Measurements from ENCODE around the gene SYT7. TPM values are rescaled to one million over a fixed set of nuclear protein-coding genes. Genes with fewer than 3 reads are reported as not detected.
"Not testable (repeated sequence)": the region's sequence is repeated elsewhere in the genome, so short reads cannot be mapped to it uniquely, and the experiment has no call there.

Gene SYT7
- total RNA-seq, 2 experiments from 2014 or later: not detected

DNA sequence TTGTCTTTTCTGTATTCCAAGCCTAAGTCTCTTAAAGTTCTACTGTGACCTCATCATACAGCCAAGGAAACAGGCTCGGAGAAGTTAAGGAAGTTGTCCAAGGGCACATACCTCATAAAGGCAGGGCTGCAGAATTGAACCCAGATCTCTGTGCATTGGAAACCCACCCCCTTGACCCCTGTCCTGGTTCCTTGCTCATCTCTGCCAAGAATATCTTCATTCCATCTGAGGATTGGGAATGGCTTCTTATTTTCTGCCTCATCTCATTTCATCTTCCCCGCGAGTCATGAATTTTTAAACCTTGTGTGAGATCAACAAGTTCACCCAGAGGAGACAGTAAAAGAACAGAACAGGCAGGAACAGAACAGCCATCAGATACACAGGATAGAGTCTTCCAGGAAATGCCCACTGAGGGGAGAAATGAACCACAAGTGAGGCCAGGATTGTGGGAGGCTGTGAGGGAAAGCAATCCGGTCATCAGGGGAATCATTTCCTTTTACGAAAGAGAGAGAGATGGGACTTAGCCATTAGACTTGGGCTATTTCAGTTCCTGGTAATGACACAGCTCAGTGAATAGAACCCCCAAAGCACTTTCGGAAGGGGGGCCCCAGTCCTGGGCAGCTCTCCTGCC is 106.7 kb downstream of the SYT7 start:
- peaks cover 2% of the 10 kb centered on the region for H3K36me3 Mint-ChIP-seq
- no peak for DNase-seq
- H3K27me3 Mint-ChIP-seq: no peaks in the 10 kb centered on the region
- H3K4me1 Mint-ChIP-seq: peaks cover 3% of the 10 kb centered on the region
- no peaks in the 10 kb centered on the region for H3K9me3 Mint-ChIP-seq
- no peak overlapping the region for H3K27ac Mint-ChIP-seq
- H3K4me3 Mint-ChIP-seq: no peak overlapping the region

DNA sequence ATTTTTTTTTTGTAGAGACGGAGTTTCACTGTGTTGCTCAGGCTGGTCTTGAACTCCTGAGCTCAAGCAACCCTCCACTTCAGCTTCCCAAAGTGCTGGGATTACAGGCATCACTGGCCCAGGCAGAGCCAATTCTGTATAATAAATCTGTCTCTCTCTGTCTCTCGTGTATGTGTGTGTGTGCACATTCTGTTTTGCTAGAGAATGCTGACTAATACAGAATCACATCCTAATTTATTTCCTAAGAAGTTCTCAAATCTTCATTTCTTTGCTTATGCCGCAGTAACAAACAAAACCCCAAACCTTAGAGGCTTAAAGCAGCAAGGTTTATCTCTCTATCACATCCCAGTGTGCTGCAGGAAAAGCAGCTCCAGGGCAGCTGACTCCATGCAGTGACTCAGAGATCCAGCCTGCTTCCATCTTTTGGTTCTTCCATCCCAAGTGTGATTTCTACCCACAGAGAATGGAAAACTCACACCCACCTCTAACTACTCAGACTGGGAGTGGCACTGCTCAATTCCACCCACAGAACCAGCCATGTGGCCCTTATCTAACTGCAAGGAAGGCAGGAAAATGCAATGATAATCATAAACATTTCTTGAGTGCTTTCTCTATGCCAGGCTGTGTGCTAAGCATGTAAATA is 107.4 kb downstream of the SYT7 start:
- Mint-ChIP-seq H3K4me1 (peaks cover 3% of the 10 kb centered on the region), H3K27ac (no peak overlapping the region), H3K27me3 (no peaks in the 10 kb centered on the region), H3K36me3 (peaks cover 2% of the 10 kb centered on the region), H3K9me3 (no peaks in the 10 kb centered on the region), H3K4me3 (no peak overlapping the region)
- no peak for DNase-seq

DNA sequence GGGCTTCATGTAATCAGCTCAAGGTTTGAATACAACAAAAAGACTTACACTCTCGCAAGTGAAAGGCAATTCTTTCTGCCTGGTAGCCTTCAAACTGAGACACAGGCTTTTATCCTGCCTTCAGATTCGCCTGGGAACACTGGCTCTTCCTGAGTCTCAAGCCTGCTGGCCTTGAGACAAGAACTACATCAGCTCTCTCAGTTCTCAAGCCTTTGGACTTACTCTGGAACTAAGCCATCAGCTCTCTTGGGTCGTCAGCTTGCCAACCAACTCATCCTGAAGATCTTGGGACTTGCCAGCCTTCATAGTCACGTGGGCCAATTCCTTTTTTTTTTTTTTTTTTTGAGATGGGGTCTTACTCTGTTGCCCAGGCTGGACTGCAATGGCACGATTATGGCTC is 108.0 kb downstream of the SYT7 start:
- H3K36me3 Mint-ChIP-seq: peaks cover 2% of the 10 kb centered on the region
- H3K9me3 Mint-ChIP-seq: no peaks in the 10 kb centered on the region

DNA sequence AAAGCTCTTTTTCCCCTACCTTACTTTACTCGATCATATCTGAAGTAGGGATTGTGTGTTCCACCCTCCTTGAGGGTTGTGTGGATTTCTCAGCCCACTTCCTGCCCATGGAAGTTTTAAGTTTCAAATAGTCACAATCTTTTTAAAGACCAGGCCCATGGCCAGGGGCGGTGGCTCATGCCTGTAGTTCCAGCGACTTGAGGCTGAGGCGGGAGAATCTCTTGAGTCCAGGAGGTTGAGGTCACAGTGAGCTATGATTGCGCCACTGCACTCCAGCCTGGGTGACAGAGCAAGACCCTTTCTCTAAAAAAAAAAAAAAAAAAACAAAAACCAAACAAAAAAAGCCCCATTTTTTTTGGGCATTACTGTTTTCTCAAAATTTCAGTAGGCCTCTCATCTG is 108.6 kb downstream of the SYT7 start:
- Mint-ChIP-seq H3K27ac (no peak overlapping the region), H3K4me3 (no peak overlapping the region), H3K4me1 (peaks cover 3% of the 10 kb centered on the region), H3K36me3 (peaks cover 6% of the 10 kb centered on the region), H3K9me3 (no peaks in the 10 kb centered on the region), H3K27me3 (no peaks in the 10 kb centered on the region)
- DNase-seq: no peak

More for the DNA sequence above, 108.0 kb downstream of the SYT7 start:
- DNase-seq: no peak
- peaks cover 3% of the 10 kb centered on the region for H3K4me1 Mint-ChIP-seq
- no peak overlapping the region for H3K4me3 Mint-ChIP-seq
- no peak overlapping the region for H3K27ac Mint-ChIP-seq
- no peaks in the 10 kb centered on the region for H3K27me3 Mint-ChIP-seq

DNA sequence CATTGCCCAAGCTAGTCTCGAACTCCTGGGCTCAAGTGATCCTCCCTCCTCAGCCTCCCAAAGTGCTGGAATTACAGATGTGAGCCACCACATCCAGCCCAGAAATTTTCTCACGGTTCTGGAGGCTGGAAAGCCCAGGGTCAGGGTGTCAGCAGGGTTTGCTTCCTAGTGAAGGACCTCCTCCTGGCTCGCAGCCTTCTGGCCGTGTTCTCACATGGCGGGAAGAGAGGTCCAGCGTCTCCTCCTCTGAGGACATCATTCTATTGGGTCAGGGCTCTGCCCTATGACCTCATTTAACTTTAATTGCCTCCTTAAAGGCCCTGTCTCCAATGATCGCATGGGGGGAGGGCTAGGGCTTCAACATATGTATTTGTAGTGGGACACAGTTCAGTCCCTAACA is 112.9 kb downstream of the SYT7 start:
- Mint-ChIP-seq H3K27ac (no peak overlapping the region), H3K9me3 (no peaks in the 10 kb centered on the region), H3K27me3 (no peaks in the 10 kb centered on the region), H3K4me1 (no peaks in the 10 kb centered on the region), H3K36me3 (peaks cover 4% of the 10 kb centered on the region), H3K4me3 (no peak overlapping the region)
- DNase-seq: no peak

DNA sequence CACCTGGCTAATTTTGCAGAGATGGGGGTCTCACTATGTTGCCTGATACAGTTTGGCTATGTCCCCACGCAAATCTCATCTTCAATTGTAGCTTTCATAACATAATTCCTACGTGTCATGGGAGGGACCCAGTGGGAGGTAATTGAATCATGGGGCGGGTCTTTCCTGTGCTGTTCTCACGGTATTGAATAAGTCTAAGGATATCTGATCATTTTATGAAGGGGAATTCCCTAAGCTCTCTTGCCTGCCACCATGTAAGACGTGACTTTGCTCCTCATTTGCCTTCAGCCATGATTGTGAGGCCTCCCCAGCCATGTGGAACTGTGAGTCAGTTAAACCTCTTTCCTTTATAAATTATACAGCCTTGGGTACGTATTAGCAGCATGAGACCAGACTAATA is 113.3 kb downstream of the SYT7 start:
- not testable (repeated sequence) for H3K27ac Mint-ChIP-seq, H3K4me3 Mint-ChIP-seq, H3K27me3 Mint-ChIP-seq, H3K4me1 Mint-ChIP-seq, H3K9me3 Mint-ChIP-seq, DNase-seq, H3K36me3 Mint-ChIP-seq

Other genes with a start within 250 kb of the SYT7 start
- gene DDB1, start 248.0 kb downstream of the SYT7 start, total RNA-seq: 100 to 1,000 TPM; 308 to 315 TPM
- 10 to 100 TPM; 70.0 to 70.3 TPM for gene TKFC, start 247.8 kb downstream of the SYT7 start, total RNA-seq
- gene CYB561A3, start 219.2 kb downstream of the SYT7 start, total RNA-seq: 10 to 100 TPM; 41.1 to 41.6 TPM
- 10 to 100 TPM; 57.6 to 64.1 TPM for gene TMEM138, start 218.7 kb downstream of the SYT7 start, total RNA-seq
- gene TMEM216, start 188.5 kb downstream of the SYT7 start, total RNA-seq: 10 to 100 TPM; 12.6 to 14.0 TPM
- 100 to 1,000 TPM; 123 to 139 TPM for gene CPSF7, start 151.1 kb downstream of the SYT7 start, total RNA-seq
- 10 to 100 TPM; 41.7 to 44.4 TPM for gene SDHAF2, start 151.0 kb downstream of the SYT7 start, total RNA-seq
- gene LRRC10B, start 72.3 kb downstream of the SYT7 start, total RNA-seq: not detected
- gene DAGLA, start 99.3 kb upstream of the SYT7 start, total RNA-seq: under 1 TPM; 0.12 to 0.22 TPM
- gene MYRF, start 171.6 kb upstream of the SYT7 start, total RNA-seq: under 1 TPM; 0.68 to 0.70 TPM
- 100 to 1,000 TPM; 143 TPM for gene TMEM258, start 211.5 kb upstream of the SYT7 start, total RNA-seq
- gene FEN1, start 211.8 kb upstream of the SYT7 start, total RNA-seq: 100 to 1,000 TPM; 135 to 140 TPM
- gene FADS1, start 235.9 kb upstream of the SYT7 start, total RNA-seq: 10 to 100 TPM; 18.1 to 18.2 TPM
- gene FADS2, start 247.2 kb upstream of the SYT7 start, total RNA-seq: 10 to 100 TPM; 65.4 to 65.6 TPM

Measured in activated naive CD8-positive, alpha-beta T cell treated with anti-CD3 and anti-CD28 coated beads for 36 hours (primary cell).